Keratinocyte (primary cell): ENCODE measurements around the gene RAB1B. TPM values are rescaled to one million over a fixed set of nuclear protein-coding genes. Genes with fewer than 3 reads are reported as not detected.

Experiments used
- DNase-seq: peaks from one replicate; pipeline ENCODE4 v3.0.0-alpha.2; 2011; ENCODE audit warnings: low read depth, missing footprints, low spot score
- FAIRE-seq: peaks from 2 replicates; lab custom pipeline; 2011; peaks lifted over from hg19 to GRCh38; lab: Jason Lieb, UNC
- H2AFZ ChIP-seq: 2 replicates; pipeline ENCODE4 v1.6.0; 2012; ENCODE audit warnings: low read length, control low read depth, inconsistent platforms; ENCODE audit not compliant: control insufficient read depth
- H3K27ac ChIP-seq: 2 replicates; pipeline ENCODE4 v1.5.1; 2011; ENCODE audit warnings: low read length; ENCODE audit not compliant: control insufficient read depth, insufficient read depth
- H3K27me3 ChIP-seq: 3 replicates; pipeline ENCODE4 v1.6.0; 2011; ENCODE audit warnings: low read length; ENCODE audit not compliant: control insufficient read depth, insufficient read depth; ENCODE audit errors: extremely low read depth
- H3K36me3 ChIP-seq, 2 experiments: 2 replicates in 1 of 2; 3 replicates in 1 of 2; pipeline ENCODE4 v1.5.1; 2011; ENCODE audit warnings: low read length in 2 of 2, mild to moderate bottlenecking in 1 of 2; ENCODE audit not compliant: control insufficient read depth in 2 of 2, insufficient read depth in 2 of 2; ENCODE audit errors: extremely low read depth in 1 of 2
- H3K4me1 ChIP-seq: 3 replicates; pipeline ENCODE4 v1.5.1; 2011; ENCODE audit warnings: low read length; ENCODE audit not compliant: control insufficient read depth, insufficient read depth; ENCODE audit errors: extremely low read depth
- H3K4me2 ChIP-seq: 3 replicates; pipeline ENCODE4 v1.6.0; 2011; ENCODE audit warnings: low read depth, low read length; ENCODE audit not compliant: control insufficient read depth, insufficient read depth; ENCODE audit errors: extremely low read depth
- H3K4me3 ChIP-seq, 3 experiments: fragments of 200-600 bp in 1 of 3; sonication (generic) in 1 of 3; 2 replicates in 2 of 3; 3 replicates in 1 of 3; pipeline ENCODE4 v1.5.1; 2011 to 2016; ENCODE audit warnings: low read length in 3 of 3, mild to moderate bottlenecking in 3 of 3, control low read depth in 2 of 3, inconsistent platforms in 1 of 3, low read depth in 1 of 3, mixed read lengths in 1 of 3, mixed run types in 1 of 3, moderate library complexity in 1 of 3; ENCODE audit not compliant: control insufficient read depth in 2 of 3, insufficient read depth in 2 of 3; ENCODE audit errors: extremely low read depth in 1 of 3
- H3K79me2 ChIP-seq: 2 replicates; pipeline ENCODE4 v1.6.0; 2012; ENCODE audit warnings: low read length; ENCODE audit not compliant: control insufficient read depth, insufficient read depth
- H3K9ac ChIP-seq: 3 replicates; pipeline ENCODE4 v1.6.0; 2011; ENCODE audit warnings: low read length; ENCODE audit not compliant: control insufficient read depth, insufficient read depth; ENCODE audit errors: extremely low read depth
- H3K9me1 ChIP-seq: 3 replicates; pipeline ENCODE4 v1.6.0; 2011; ENCODE audit warnings: low read length; ENCODE audit not compliant: control insufficient read depth, insufficient read depth; ENCODE audit errors: extremely low read depth
- H3K9me3 ChIP-seq: 2 replicates; pipeline ENCODE4 v1.5.1; 2012; ENCODE audit warnings: low read depth, low read length; ENCODE audit not compliant: control insufficient read depth
- H4K20me1 ChIP-seq: 3 replicates; pipeline ENCODE4 v1.6.0; 2011; ENCODE audit warnings: low read length; ENCODE audit not compliant: control insufficient read depth, insufficient read depth; ENCODE audit errors: extremely low read depth
- EZH2 ChIP-seq: IDR thresholded peaks from one replicate; pipeline ENCODE4 v1.6.1; 2012; ENCODE audit warnings: inconsistent platforms, mild to moderate bottlenecking, low read length, moderate library complexity
- dilution Hi-C: fragments of 300-500 bp; cut with MboI; formaldehyde crosslinking; loops from one replicate; pipeline ENCODE4 v1.7.0; 2020; ENCODE audit warnings: low sequenced_read_pairs; ENCODE audit not compliant: extremely low pct_ligation_motif_present
- polyA plus RNA-seq, 5 experiments: library from polyadenylated mRNA; depleted of rRNA in 3 of 5; stranded (reverse) in 3 of 5; stranded (forward) in 1 of 5; unstranded in 1 of 5; fragments of >200 nt; gene quantifications; 1 replicate in 1 of 5; 2 replicates in 3 of 5; 3 replicates in 1 of 5; pipeline versions ENCODE4 v1.2.1 to v1.2.3, GENCODE V29; 2011 to 2012; ENCODE audit warnings: missing spikeins in 2 of 5, low read depth in 1 of 5, low replicate concordance in 1 of 5
- TF ChIP-seq, protein P1 (sequence below), 3 experiments: IDR thresholded peaks in 1 of 3; conservative IDR thresholded peaks in 1 of 3; optimal IDR thresholded peaks in 1 of 3; 2 replicates in 2 of 3; 3 replicates in 1 of 3; pipeline versions ENCODE3 to v1.5.1; 2011; ENCODE audit warnings: low read length in 3 of 3, mild to moderate bottlenecking in 3 of 3, moderate library complexity in 2 of 3, control low read depth in 1 of 3, inconsistent platforms in 1 of 3; ENCODE audit not compliant: insufficient read depth in 2 of 3; ENCODE audit errors: extremely low read depth in 1 of 3

Gene RAB1B
- polyA plus RNA-seq, 1 donor (not counting 4 experiments of a cell fraction or from before 2014, with no cell fraction given): 133 TPM

DNA sequence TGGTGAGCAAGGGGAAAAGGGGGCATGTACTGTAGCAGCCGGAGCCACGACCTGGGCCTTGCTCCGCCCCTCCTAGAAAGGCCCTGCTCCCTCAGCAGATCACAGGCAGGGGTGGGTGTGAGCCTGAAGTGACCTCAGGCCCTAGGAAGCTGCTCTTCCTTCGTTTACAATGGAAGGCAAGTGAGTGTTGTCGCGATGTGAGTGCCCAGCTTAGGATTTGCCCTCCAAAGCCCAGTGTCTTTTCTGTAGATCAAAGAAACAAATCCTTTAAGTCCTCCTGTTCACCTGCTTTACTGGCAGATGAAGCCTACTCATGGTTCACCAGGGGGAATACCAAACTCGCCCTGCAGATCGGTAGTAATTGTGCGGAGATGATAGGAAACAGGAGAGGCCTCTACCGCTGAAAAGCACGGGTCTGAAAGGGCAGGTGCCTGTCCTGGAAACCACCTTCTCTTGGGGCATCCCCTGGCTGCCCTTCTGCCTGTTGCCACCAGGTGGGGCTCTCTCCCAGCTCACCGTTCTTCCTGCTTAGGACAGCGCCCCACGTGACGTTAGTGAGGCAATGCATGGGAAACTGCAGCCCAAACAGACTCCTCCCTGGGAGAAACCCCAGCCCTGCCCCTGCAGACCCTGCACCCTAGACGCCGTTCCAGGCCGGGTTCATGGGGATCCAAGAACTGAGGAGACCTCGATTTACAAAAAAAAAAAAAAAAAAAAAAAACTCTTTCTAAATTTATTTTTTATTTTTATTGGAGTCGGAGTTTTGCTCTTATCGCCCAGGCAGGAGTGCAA is 45.9 kb upstream of the RAB1B start:
- Histone ChIP-seq H2AFZ (no peak overlapping the region), H3K9me3 (no peaks in the 10 kb centered on the region), H3K4me1 (no peaks in the 10 kb centered on the region), H3K36me3 (peaks cover 22 to 26% of the 10 kb centered on the region in 2 experiments), H3K4me3 (no peak overlapping the region), H3K9ac (no peak overlapping the region), H3K9me1 (no peaks in the 10 kb centered on the region), H3K27me3 (no peaks in the 10 kb centered on the region), H3K79me2 (no peaks in the 10 kb centered on the region), H3K27ac (peak overlapping the region; percentile 32), H3K4me2 (no peak overlapping the region), H4K20me1 (no peaks in the 10 kb centered on the region)
- FAIRE-seq: peak; percentile 81
- dilution Hi-C loops: no loop called here
- TF ChIP-seq, protein P1, sequence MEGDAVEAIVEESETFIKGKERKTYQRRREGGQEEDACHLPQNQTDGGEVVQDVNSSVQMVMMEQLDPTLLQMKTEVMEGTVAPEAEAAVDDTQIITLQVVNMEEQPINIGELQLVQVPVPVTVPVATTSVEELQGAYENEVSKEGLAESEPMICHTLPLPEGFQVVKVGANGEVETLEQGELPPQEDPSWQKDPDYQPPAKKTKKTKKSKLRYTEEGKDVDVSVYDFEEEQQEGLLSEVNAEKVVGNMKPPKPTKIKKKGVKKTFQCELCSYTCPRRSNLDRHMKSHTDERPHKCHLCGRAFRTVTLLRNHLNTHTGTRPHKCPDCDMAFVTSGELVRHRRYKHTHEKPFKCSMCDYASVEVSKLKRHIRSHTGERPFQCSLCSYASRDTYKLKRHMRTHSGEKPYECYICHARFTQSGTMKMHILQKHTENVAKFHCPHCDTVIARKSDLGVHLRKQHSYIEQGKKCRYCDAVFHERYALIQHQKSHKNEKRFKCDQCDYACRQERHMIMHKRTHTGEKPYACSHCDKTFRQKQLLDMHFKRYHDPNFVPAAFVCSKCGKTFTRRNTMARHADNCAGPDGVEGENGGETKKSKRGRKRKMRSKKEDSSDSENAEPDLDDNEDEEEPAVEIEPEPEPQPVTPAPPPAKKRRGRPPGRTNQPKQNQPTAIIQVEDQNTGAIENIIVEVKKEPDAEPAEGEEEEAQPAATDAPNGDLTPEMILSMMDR (optimal IDR thresholded peaks at IDR 0.05 in 1 of 3, IDR thresholded peaks at IDR 0.05 in 1 of 3, conservative IDR thresholded peaks at IDR 0.05 in 1 of 3; ENCODE audit: extremely low read depth in 1 of 3, insufficient read depth in 2 of 3, low read length in 3 of 3): peak; percentile 100
- no peak for TF ChIP-seq EZH2
- peak; percentile 76 for DNase-seq

DNA sequence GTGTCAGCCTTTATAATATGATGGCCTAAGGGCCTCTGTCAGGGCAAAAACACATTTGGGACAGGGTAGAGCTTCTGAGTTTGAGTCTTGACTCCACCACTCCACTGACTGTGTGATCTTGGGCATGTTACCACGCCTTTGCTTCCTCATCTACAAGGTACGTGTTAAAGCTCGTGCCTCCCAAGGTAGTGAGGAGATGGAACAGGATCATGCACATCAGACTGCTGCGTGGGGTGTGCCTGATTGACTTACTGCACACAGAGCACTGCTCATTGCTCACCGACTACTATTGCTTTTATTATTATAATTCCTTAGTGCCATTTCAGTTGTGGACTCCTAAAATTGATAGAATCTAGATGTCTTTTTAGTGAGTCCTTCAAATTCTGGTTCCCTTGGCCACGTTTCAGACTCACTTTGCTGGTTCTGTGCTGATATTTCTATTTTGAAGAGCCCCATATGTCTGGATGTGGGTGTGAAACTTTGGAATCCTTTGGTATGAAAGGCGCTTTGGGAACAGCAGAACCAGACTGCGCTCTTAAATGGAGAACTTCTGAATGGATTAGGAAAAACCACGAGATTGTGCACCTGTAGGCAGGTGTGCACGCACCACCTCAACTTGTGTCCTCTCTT is 44.1 kb upstream of the RAB1B start:
- H3K4me3 ChIP-seq: no peak overlapping the region
- no peaks in the 10 kb centered on the region for H3K79me2 ChIP-seq
- H3K27ac ChIP-seq: no peak overlapping the region
- FAIRE-seq: no peak
- H3K27me3 ChIP-seq: no peaks in the 10 kb centered on the region
- no peaks in the 10 kb centered on the region for H3K9me3 ChIP-seq
- H2AFZ ChIP-seq: no peak overlapping the region
- H3K9ac ChIP-seq: no peak overlapping the region
- no peak overlapping the region for H3K4me2 ChIP-seq
- no peaks in the 10 kb centered on the region for H3K9me1 ChIP-seq
- no peaks in the 10 kb centered on the region for H3K4me1 ChIP-seq
- H4K20me1 ChIP-seq: no peaks in the 10 kb centered on the region
- dilution Hi-C loops: no loop called here
- TF ChIP-seq, protein P1 (optimal IDR thresholded peaks at IDR 0.05 in 1 of 3, IDR thresholded peaks at IDR 0.05 in 1 of 3, conservative IDR thresholded peaks at IDR 0.05 in 1 of 3; ENCODE audit: extremely low read depth in 1 of 3, insufficient read depth in 2 of 3, low read length in 3 of 3): no peak
- no peak for TF ChIP-seq EZH2
- no peak for DNase-seq
- H3K36me3 ChIP-seq: peaks cover 19 to 21% of the 10 kb centered on the region in 2 experiments
